ENCODE measurements around the gene TMED10.
A peak's percentile ranks its signal among the peaks of the same experiment; 100 is the strongest.

TMED10 gene

GRCh38 chr14:75139185-75139584, 37.2 kb downstream of the TMED10 start:
- H3K4me1 ChIP-seq (ENCODE audit: control insufficient read depth in 1 of 2, insufficient read depth in 1 of 2, low read depth in 1 of 2, low read length in 1 of 2): peaks cover 15% of the 10 kb centered on the region in 2 experiments
- no peak overlapping the region for H3K4me3 ChIP-seq (ENCODE audit: low read depth in 1 of 2, low read length in 1 of 2)
- H3K27ac ChIP-seq: peak overlapping the region; percentile 56
- no peaks in the 10 kb centered on the region for H3K9me3 ChIP-seq
- peaks cover 12% of the 10 kb centered on the region for H3K36me3 ChIP-seq
- no peak for TF ChIP-seq CTCF (IDR thresholded peaks at IDR 0.05)
- H3K27me3 ChIP-seq: no peaks in the 10 kb centered on the region

DNA sequence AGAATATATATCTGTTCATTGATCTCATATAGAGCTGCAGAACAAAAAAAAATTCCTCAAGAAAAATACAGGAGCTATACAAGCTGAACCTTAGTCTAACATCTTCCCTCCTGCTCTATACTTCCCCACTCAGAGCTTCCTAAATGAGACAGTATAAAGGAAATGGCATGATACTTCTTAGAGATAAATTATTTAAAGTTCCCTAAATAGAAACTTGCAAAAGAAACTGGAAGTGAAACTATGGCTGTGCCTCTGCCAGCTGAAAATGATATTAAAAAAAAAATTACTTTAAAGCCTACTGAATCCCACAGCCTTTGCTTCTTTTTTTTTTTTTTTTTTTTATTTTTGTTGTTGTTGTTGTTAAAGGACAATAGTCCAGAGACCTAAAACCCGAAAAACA, 37.9 kb downstream of the TMED10 start:
- Histone ChIP-seq H3K4me3 (ENCODE audit: low read depth in 1 of 2, low read length in 1 of 2) (no peak overlapping the region), H3K27ac (peak overlapping the region; percentile 56), H3K4me1 (ENCODE audit: control insufficient read depth in 1 of 2, insufficient read depth in 1 of 2, low read depth in 1 of 2, low read length in 1 of 2) (peaks cover 9 to 10% of the 10 kb centered on the region in 2 experiments), H3K36me3 (peaks cover 12% of the 10 kb centered on the region), H3K9me3 (no peaks in the 10 kb centered on the region), H3K27me3 (no peaks in the 10 kb centered on the region)
- TF ChIP-seq CTCF (IDR thresholded peaks at IDR 0.05): no peak

DNA sequence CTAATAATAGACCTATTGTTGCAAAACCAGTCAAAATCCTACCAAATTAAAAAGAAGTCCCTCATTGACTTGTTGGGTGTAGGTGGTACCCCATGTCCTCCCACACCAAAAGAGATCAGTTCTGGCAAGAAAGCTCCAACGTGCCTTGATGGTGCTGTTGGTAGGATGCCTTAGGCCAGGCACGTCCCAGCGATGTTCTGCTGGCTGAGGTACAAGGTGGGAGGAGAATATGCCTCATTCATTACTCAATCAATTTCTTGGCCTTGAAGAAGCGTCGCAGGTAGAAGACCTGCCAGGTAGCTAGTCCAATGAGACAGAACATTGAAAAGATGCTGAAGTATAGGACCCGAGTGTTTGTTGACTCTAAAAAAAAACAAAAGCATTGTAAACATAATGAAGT, 41.8 kb downstream of the TMED10 start:
- no peak for TF ChIP-seq CTCF (IDR thresholded peaks at IDR 0.05)
- Histone ChIP-seq H3K27me3 (no peaks in the 10 kb centered on the region), H3K36me3 (peaks cover 12% of the 10 kb centered on the region), H3K4me3 (ENCODE audit: low read depth in 1 of 2, low read length in 1 of 2) (no peak overlapping the region), H3K4me1 (ENCODE audit: control insufficient read depth in 1 of 2, insufficient read depth in 1 of 2, low read depth in 1 of 2, low read length in 1 of 2) (peaks cover 12 to 17% of the 10 kb centered on the region in 2 experiments), H3K9me3 (no peaks in the 10 kb centered on the region), H3K27ac (no peak overlapping the region)

DNA sequence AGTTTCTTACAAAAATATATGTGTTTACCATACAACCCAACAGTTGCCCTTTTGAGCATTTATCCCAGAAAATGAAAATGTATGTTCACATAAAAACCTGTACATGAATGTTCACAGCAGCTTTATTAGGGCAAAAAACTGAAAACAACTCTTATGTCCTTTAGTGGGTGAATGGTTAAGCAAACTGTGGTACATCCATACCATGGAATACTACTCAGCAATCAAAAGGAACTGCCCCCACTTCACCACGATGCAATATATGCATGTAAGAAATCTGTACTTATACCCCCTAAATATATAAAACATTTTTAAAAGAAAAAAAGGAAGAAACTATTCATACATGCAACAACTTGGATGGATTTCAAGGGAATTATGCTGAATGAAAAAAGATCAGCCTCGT, 42.8 kb downstream of the TMED10 start:
- peak overlapping the region; percentile 29 for H3K27ac ChIP-seq
- H3K4me3 ChIP-seq (ENCODE audit: low read depth in 1 of 2, low read length in 1 of 2): no peak overlapping the region
- TF ChIP-seq CTCF (IDR thresholded peaks at IDR 0.05): no peak
- peaks cover 8 to 12% of the 10 kb centered on the region in 2 experiments for H3K4me1 ChIP-seq (ENCODE audit: control insufficient read depth in 1 of 2, insufficient read depth in 1 of 2, low read depth in 1 of 2, low read length in 1 of 2)
- H3K9me3 ChIP-seq: no peaks in the 10 kb centered on the region
- peaks cover 12% of the 10 kb centered on the region for H3K36me3 ChIP-seq
- no peaks in the 10 kb centered on the region for H3K27me3 ChIP-seq

DNA sequence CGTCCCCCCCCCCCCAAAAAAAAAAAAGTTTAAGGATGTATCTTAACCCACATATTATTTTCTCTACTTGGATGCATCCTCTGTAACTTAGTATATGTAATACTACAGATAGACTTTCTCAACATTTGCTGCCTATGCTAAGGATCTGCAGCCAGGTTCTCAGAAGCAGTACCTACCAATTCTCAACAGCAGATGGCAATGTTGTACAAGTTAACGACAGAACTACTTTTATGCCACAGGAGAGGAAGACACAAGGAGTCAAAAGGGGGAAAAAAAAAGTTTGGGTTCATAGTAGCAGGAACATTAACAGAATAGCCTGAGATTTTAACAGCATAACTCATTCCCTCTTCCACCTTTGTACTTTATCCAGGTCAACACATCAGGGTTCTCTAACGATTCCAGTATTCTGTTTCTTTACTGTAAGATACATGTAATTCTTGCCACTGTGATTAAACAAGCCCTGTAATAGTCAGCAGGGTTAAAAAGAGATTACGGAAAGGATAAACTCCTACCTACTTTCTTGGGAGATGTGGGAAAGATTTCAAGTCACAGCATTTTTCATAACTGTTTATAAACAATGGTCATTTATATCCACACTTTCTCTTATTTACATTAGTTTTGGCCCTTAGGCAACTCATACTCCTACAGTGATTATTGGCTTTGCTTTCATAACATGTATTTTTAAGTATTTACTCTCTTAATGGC, 43.9 kb downstream of the TMED10 start:
- no peak overlapping the region for H3K4me3 ChIP-seq (ENCODE audit: low read depth in 1 of 2, low read length in 1 of 2)
- H3K4me1 ChIP-seq (ENCODE audit: control insufficient read depth in 1 of 2, insufficient read depth in 1 of 2, low read depth in 1 of 2, low read length in 1 of 2): peaks cover 10 to 16% of the 10 kb centered on the region in 2 experiments
- TF ChIP-seq CTCF (IDR thresholded peaks at IDR 0.05): peak; percentile 93
- H3K27ac ChIP-seq: peak overlapping the region; percentile 57
- no peaks in the 10 kb centered on the region for H3K27me3 ChIP-seq
- H3K36me3 ChIP-seq: peaks cover 12% of the 10 kb centered on the region
- H3K9me3 ChIP-seq: no peaks in the 10 kb centered on the region
